MCF 10A (cell line): ENCODE measurements around the gene BPTF. TPM values are rescaled to one million over a fixed set of nuclear protein-coding genes. Genes with fewer than 3 reads are reported as not detected.
A peak's percentile ranks its signal among the peaks of the same experiment; 100 is the strongest.

Experiments
- BruUV-seq: library from RNA; stranded (reverse); fragments of 400-500 nt; replicated peaks from 2 replicates; lab custom pipeline; 2021; lab: Mats Ljungman, UMichigan
- CTCF ChIA-PET: fragments of 300-600 bp; sonication (Branson Sonifier 250); formaldehyde crosslinking; extraction: SDS; loops from one replicate; lab custom pipeline; 2021; ENCODE audit warnings: antibody characterized with exemption, inconsistent platforms; lab: Yijun Ruan, JAX
- POLR2A ChIA-PET: fragments of 300-600, 350-650 bp; sonication (Branson Sonifier 250); formaldehyde crosslinking; extraction: SDS; loops from one replicate; lab custom pipeline; 2020; ENCODE audit warnings: antibody characterized with exemption, inconsistent platforms; lab: Yijun Ruan, JAX
- DNase-seq: peaks from one replicate; pipeline ENCODE4 v3.0.0-alpha.2; 2018; ENCODE audit not compliant: unreplicated experiment
- H3K27ac Mint-ChIP-seq: one replicate; pipeline ENCODE4 v1.8.0; 2022; ENCODE audit warnings: mild to moderate bottlenecking, low read depth, mixed read lengths; ENCODE audit not compliant: unreplicated experiment
- H3K27me3 Mint-ChIP-seq: one replicate; pipeline ENCODE4 v1.8.0; 2022; ENCODE audit warnings: mixed read lengths; ENCODE audit not compliant: insufficient read depth, unreplicated experiment
- H3K36me3 Mint-ChIP-seq: one replicate; pipeline ENCODE4 v1.8.0; 2022; ENCODE audit warnings: mild to moderate bottlenecking, moderate library complexity, mixed read lengths; ENCODE audit not compliant: insufficient read depth, unreplicated experiment
- H3K4me1 Mint-ChIP-seq: one replicate; pipeline ENCODE4 v1.8.0; 2022; ENCODE audit warnings: mixed read lengths; ENCODE audit not compliant: insufficient read depth, unreplicated experiment
- H3K4me3 Mint-ChIP-seq: one replicate; pipeline ENCODE4 v1.8.0; 2022; ENCODE audit warnings: mild to moderate bottlenecking, moderate library complexity, mixed read lengths; ENCODE audit not compliant: unreplicated experiment
- H3K9me3 Mint-ChIP-seq: one replicate; pipeline ENCODE4 v1.8.0; 2022; ENCODE audit warnings: mixed read lengths; ENCODE audit not compliant: unreplicated experiment
- intact Hi-C: fragments of 100-400 bp; cut with micrococcal nuclease; formaldehyde crosslinking; loops from 2 replicates; pipeline ENCODE4 v1.14.1; 2022
- total RNA-seq: library from RNA; stranded (reverse); gene quantifications from 2 replicates; pipeline ENCODE4 v1.2.3, GENCODE V29; 2022
- TF ChIP-seq, protein P1 (sequence below): fragments of 200-600 bp; IDR thresholded peaks from one replicate; pipeline ENCODE4 v1.8.0; 2022; ENCODE audit warnings: antibody characterized with exemption, mild to moderate bottlenecking; ENCODE audit not compliant: unreplicated experiment

The BPTF gene
- total RNA-seq, 1 experiment from 2014 or later: 63.7 TPM

GRCh38 chr17:67834634-67835033, 9.3 kb downstream of the BPTF start:
- H3K9me3 Mint-ChIP-seq: no peaks in the 10 kb centered on the region
- H3K4me3 Mint-ChIP-seq: no peak overlapping the region
- H3K27me3 Mint-ChIP-seq: no peaks in the 10 kb centered on the region
- H3K36me3 Mint-ChIP-seq: peaks cover 11% of the 10 kb centered on the region
- DNase-seq: no peak
- CTCF ChIA-PET: interaction anchor here (0.5 to 1.7 kb wide), 2 partner anchors 10 to 359 kb away, joined by 6 to 7 read pairs; partner anchors contain the start of gene BPTF
- no peak overlapping the region for H3K27ac Mint-ChIP-seq
- no TSS peak for BruUV-seq
- POLR2A ChIA-PET: no interaction called here
- intact Hi-C loops: no loop called here
- TF ChIP-seq, protein P1, sequence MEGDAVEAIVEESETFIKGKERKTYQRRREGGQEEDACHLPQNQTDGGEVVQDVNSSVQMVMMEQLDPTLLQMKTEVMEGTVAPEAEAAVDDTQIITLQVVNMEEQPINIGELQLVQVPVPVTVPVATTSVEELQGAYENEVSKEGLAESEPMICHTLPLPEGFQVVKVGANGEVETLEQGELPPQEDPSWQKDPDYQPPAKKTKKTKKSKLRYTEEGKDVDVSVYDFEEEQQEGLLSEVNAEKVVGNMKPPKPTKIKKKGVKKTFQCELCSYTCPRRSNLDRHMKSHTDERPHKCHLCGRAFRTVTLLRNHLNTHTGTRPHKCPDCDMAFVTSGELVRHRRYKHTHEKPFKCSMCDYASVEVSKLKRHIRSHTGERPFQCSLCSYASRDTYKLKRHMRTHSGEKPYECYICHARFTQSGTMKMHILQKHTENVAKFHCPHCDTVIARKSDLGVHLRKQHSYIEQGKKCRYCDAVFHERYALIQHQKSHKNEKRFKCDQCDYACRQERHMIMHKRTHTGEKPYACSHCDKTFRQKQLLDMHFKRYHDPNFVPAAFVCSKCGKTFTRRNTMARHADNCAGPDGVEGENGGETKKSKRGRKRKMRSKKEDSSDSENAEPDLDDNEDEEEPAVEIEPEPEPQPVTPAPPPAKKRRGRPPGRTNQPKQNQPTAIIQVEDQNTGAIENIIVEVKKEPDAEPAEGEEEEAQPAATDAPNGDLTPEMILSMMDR: no peak
- peaks cover 48% of the 10 kb centered on the region for H3K4me1 Mint-ChIP-seq

- no TSS peak for BruUV-seq
- Mint-ChIP-seq H3K4me3 (no peak overlapping the region), H3K27me3 (no peaks in the 10 kb centered on the region), H3K36me3 (peaks cover 10% of the 10 kb centered on the region), H3K27ac (peak overlapping the region; percentile 57), H3K9me3 (no peaks in the 10 kb centered on the region), H3K4me1 (peaks cover 34% of the 10 kb centered on the region)
- DNase-seq: no peak
- TF ChIP-seq, protein P1: no peak
- POLR2A ChIA-PET: interaction anchor here (0.6 to 1.3 kb wide), 3 partner anchors 8 to 38 kb away, joined by 3 to 5 read pairs (median 4); no protein-coding TSS in a partner anchor
- intact Hi-C loops: no loop called here
- CTCF ChIA-PET: interaction anchor here (0.5 to 0.6 kb wide), 2 partner anchors 111 to 148 kb away, joined by 3 to 5 read pairs; no protein-coding TSS in a partner anchor
These were observed 11.1 kb downstream of the BPTF start for GRCh38 chr17:67836205-67836987.

DNA sequence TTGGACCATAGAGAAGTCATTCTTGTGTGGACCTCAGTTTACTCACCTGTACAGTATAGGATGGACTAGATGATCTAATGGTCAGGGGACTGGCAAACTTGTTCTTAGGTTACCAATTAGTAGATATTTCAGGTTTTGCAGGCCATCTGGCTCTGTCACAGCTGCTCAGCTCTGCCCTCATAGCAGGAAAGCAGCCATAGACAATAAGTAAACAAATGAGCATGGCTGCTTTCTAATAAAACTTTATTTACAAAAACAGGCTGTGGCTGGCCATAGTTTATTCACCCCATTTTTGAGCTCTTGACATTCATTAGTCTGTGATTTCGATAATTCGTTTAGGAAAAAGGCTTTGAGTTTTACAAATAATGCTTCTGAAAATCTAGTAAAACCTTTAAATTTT, 12.7 kb downstream of the BPTF start:
- Mint-ChIP-seq H3K27me3 (no peaks in the 10 kb centered on the region), H3K36me3 (peaks cover 9% of the 10 kb centered on the region), H3K27ac (no peak overlapping the region), H3K4me3 (no peak overlapping the region), H3K4me1 (peaks cover 37% of the 10 kb centered on the region), H3K9me3 (no peaks in the 10 kb centered on the region)
- POLR2A ChIA-PET: interaction anchor here (1.0 to 1.2 kb wide), 2 partner anchors 10 to 121 kb away, joined by 3 to 4 read pairs; no protein-coding TSS in a partner anchor
- intact Hi-C loops: no loop called here
- BruUV-seq: no TSS peak
- TF ChIP-seq, protein P1: no peak
- CTCF ChIA-PET: no interaction called here
- no peak for DNase-seq

GRCh38 chr17:67838538-67838937, 13.2 kb downstream of the BPTF start:
- Mint-ChIP-seq H3K9me3 (no peaks in the 10 kb centered on the region), H3K4me3 (no peak overlapping the region), H3K36me3 (peaks cover 6% of the 10 kb centered on the region), H3K27ac (no peak overlapping the region), H3K27me3 (no peaks in the 10 kb centered on the region), H3K4me1 (peaks cover 37% of the 10 kb centered on the region)
- BruUV-seq: no TSS peak
- intact Hi-C loops: no loop called here
- ChIA-PET CTCF (interaction anchor here (0.7 kb wide), 1 partner anchor 135 kb away, joined by 3 read pairs; no protein-coding TSS in a partner anchor), POLR2A (interaction anchor here (1.0 to 1.2 kb wide), 2 partner anchors 10 to 122 kb away, joined by 3 to 4 read pairs; no protein-coding TSS in a partner anchor)
- TF ChIP-seq, protein P1: no peak
- DNase-seq: no peak
